Cardiac fibroblast (primary cell): Measurements from ENCODE around the gene FHL2.
A peak's percentile ranks its signal among the peaks of the same experiment; 100 is the strongest.

Experiments used
- DNase-seq, 2 donors: peaks; one replicate each; pipeline versions ENCODE4 v3.0.0 to v3.0.0-alpha.2; 2010; ENCODE audit warnings: low read depth in 2 of 2
- H3K4me3 ChIP-seq, 2 donors: replicated peaks in 1 of 2; 1 replicate in 1 of 2; 2 replicates in 1 of 2; pipeline ENCODE4 v1.5.1; 2011; ENCODE audit warnings: low read depth in 2 of 2, low read length in 2 of 2, mild to moderate bottlenecking in 2 of 2, moderate library complexity in 1 of 2
- TF ChIP-seq, protein P1 (sequence below): IDR thresholded peaks from one replicate; pipeline ENCODE4 v1.5.1; 2011; ENCODE audit warnings: low read depth, mild to moderate bottlenecking, low read length, inconsistent platforms

The FHL2 gene

GRCh38 chr2:105399207-105399861 lies 483 bp upstream of the FHL2 start:
- DNase-seq: no peak
- TF ChIP-seq, protein P1, sequence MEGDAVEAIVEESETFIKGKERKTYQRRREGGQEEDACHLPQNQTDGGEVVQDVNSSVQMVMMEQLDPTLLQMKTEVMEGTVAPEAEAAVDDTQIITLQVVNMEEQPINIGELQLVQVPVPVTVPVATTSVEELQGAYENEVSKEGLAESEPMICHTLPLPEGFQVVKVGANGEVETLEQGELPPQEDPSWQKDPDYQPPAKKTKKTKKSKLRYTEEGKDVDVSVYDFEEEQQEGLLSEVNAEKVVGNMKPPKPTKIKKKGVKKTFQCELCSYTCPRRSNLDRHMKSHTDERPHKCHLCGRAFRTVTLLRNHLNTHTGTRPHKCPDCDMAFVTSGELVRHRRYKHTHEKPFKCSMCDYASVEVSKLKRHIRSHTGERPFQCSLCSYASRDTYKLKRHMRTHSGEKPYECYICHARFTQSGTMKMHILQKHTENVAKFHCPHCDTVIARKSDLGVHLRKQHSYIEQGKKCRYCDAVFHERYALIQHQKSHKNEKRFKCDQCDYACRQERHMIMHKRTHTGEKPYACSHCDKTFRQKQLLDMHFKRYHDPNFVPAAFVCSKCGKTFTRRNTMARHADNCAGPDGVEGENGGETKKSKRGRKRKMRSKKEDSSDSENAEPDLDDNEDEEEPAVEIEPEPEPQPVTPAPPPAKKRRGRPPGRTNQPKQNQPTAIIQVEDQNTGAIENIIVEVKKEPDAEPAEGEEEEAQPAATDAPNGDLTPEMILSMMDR: no peak
- H3K4me3 ChIP-seq: peak overlapping the region; percentile 32 to 94

GRCh38 chr2:105397953-105398335 lies 907 bp downstream of the FHL2 start:
- H3K4me3 ChIP-seq: peak overlapping the region; percentile 94 to 99
- TF ChIP-seq, protein P1: no peak
- peak; percentile 48 to 55 for DNase-seq

DNA sequence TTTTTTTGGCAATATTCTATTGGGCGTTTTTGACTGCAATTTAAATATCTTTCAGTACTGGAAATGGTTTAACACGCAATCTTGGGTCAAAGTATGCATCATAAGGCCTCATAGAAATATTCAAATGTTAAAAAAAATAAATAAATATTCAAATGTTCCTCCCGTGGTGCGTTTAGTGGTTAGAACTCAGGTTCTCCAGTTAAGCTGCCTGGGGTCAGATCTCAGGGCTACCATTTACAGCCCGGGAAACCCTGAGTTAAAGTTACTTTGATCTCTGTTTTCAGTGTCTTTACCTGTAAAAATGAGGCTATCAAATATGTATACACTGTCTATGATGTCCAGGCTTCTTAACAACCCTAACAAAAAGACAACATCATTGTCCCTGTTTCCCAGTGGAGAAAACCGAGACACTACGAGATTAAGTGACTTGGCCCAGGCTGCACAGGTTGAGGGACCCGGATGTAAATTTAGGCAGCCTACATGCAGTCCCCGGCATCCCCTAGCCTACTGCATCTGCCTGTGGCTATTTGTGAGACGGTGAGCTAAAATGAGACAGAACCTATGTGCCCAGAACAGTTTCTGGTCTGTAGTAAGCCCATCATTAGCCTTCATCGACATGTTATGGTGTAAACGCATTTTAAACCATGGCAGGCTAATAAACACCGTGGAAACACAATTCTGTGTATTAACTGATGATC lies 1.7 kb downstream of the FHL2 start:
- H3K4me3 ChIP-seq: peak overlapping the region; percentile 22 to 94
- peak in 1 of 2 donors; percentile 41 for DNase-seq
- TF ChIP-seq, protein P1: no peak

DNA sequence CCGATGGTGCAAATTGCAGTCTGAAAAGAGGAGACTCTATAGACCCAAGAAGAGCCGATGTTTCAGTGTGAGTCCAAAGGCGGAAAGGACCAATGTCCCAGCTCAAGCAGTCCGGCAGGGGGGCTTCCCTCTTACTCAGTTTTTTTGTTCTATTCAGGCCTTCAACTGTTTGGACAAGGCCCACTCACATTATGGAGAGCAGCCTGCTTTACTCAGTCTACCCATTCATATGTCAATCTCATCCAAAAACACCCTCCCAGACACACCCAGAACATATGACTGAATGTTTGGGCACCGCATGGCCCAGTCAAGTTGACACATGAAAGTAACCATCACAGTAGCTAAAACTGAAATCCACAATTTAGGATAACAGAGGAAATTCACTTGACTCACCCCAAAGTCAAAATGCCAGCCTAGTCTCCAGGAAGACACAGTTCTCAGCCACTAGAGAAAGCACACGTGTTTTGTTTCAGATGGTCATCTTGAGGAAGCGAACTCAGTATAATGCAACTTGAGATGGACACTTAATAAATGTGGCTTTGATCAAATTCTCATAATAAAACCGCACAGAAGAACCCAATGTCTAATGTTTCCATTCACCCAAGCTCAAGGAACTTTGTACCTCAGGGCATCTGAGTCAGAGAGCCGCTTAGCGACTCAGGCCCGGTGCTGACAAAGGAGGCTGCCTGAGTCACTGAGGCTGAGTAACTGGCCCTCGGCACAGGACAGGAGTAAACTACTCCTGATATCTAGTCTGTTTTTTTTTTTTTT lies 2.4 kb downstream of the FHL2 start:
- TF ChIP-seq, protein P1: no peak
- peak; percentile 88 to 99 for DNase-seq

GRCh38 chr2:105395691-105396090 lies 3.2 kb downstream of the FHL2 start:
- peak overlapping the region; percentile 4 to 94 for H3K4me3 ChIP-seq

More for the DNA sequence above, 2.4 kb downstream of the FHL2 start:
- H3K4me3 ChIP-seq: peak overlapping the region; percentile 22 to 94

DNA sequence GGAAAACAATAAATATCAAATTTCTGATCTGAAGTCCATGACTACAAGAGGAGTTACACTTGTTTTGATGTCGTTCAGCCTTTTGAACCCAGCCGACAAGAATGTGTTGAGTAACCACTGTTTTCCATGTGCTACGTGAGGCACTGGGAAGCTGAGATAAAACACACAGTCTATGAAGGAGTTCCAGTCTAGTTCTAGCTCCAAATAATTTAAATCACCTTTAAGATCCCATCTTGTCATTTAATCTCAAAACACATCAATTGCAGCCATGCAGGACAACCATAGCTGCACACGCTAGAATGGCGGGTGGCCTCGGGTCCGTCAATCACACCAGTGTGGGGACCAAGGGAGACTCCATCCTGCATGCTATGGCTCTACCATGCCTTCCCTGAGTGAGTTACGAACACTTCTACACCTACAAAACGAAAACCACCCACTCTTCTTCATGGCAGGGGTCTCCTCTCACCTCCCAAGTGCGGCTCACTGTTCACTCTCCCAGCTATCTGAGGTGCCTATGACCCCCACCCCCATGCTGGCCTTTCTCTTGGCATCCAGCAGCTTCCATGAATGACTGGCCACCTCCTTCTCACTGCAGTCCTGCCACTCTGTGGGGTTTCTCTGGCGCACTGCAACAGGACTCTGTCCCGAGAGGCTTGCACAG lies 3.8 kb downstream of the FHL2 start:
- peak; percentile 68 to 70 for DNase-seq
- H3K4me3 ChIP-seq: peak overlapping the region in 1 of 2 donors; percentile 94
- TF ChIP-seq, protein P1: no peak

More at GRCh38 chr2:105395691-105396090, 3.2 kb downstream of the FHL2 start:
- TF ChIP-seq, protein P1: no peak
- DNase-seq: no peak
